Stomach (tissue), 9 donors: ENCODE measurements around the gene C1orf35. TPM values are rescaled to one million over a fixed set of nuclear protein-coding genes. Genes with fewer than 3 reads are reported as not detected.
A peak's percentile ranks its signal among the peaks of the same experiment; 100 is the strongest.

Experiments
- DNase-seq, 2 donors: peaks; one replicate each; pipeline versions ENCODE4 v3.0.0 to v3.0.0-alpha.2; 2013 to 2019
- H3K27ac ChIP-seq, 5 donors: fragments of 200-600 bp in 4 of 5; sonication (generic) in 4 of 5; one replicate each; pipeline ENCODE4 v1.5.1; 2013 to 2019; ENCODE audit warnings: mild to moderate bottlenecking in 1 of 5, moderate library complexity in 1 of 5
- H3K27me3 ChIP-seq, 3 donors: fragments of 200-600 bp; sonication (generic); one replicate each; pipeline ENCODE4 v1.5.1; 2017 to 2019; ENCODE audit warnings: mixed run types in 1 of 3
- H3K36me3 ChIP-seq, 4 donors: fragments of 200-600 bp; sonication (generic); 1 replicate in 3 of 4; 2 replicates in 1 of 4; pipeline ENCODE4 v1.5.1; 2016 to 2019
- H3K4me1 ChIP-seq, 4 donors: fragments of 200-600 bp; sonication (generic); one replicate each; pipeline ENCODE4 v1.5.1; 2016 to 2019
- H3K4me3 ChIP-seq, 4 donors: fragments of 200-600 bp; sonication (generic) in 3 of 4; one replicate each; pipeline ENCODE4 v1.5.1; 2016 to 2019; ENCODE audit warnings: mild to moderate bottlenecking in 1 of 4
- H3K9me3 ChIP-seq, 4 donors: fragments of 200-600 bp; sonication (generic); one replicate each; pipeline ENCODE4 v1.5.1; 2016 to 2019
- POLR2A ChIP-seq, 4 donors: fragments of 450-650 bp; IDR thresholded peaks; one replicate each; pipeline ENCODE4 v1.6.1; 2016; ENCODE audit warnings: antibody characterized with exemption in 4 of 4, control low read depth in 2 of 4, mild to moderate bottlenecking in 1 of 4, moderate library complexity in 1 of 4
- POLR2AphosphoS5 ChIP-seq, 3 donors: sonication (generic); formaldehyde crosslinking; IDR thresholded peaks; one replicate each; pipeline ENCODE4 v1.6.1; 2016; ENCODE audit warnings: antibody characterized with exemption in 3 of 3
- WGBS, 5 donors: extraction: QIAGEN DNeasy Blood & Tissue Kit in 3 of 5; methylation state at CpG; one replicate each; pipeline versions ENCODE4 v1.1.5 to v1.1.7; 2013 to 2018; 5-methylcytosine and 5-hydroxymethylcytosine counted together
- intact Hi-C: fragments of 100-400 bp; cut with DNase I; formaldehyde crosslinking; loops from one replicate; pipeline ENCODE4 v1.15.1; 2023; ENCODE audit warnings: low total_unique reads
- polyA plus RNA-seq, 3 donors: library from polyadenylated mRNA; stranded (reverse); fragments of 200-250 nt; gene quantifications; one replicate each; pipeline ENCODE4 v1.2.3, GENCODE V29; 2013
- small RNA-seq, 4 donors: library from RNA; depleted of rRNA; stranded (forward); fragments of <200 nt; gene quantifications; one replicate each; pipeline ENCODE3, GENCODE V24; 2016
- total RNA-seq, 5 donors: library from RNA; depleted of rRNA; stranded (reverse); fragments of >200 nt; gene quantifications; one replicate each; pipeline versions ENCODE4 v1.1.0 to v1.2.3, GENCODE V29; 2014 to 2016
- TF ChIP-seq, protein P1 (sequence below), 7 experiments: fragments of 450-650 bp in 4 of 7; fragments of 200-600 bp in 3 of 7; sonication (generic) in 3 of 7; IDR thresholded peaks; one replicate each; pipeline ENCODE4 v1.5.1; 2016 to 2019; ENCODE audit warnings: antibody characterized with exemption in 7 of 7, control low read depth in 2 of 7, mild to moderate bottlenecking in 1 of 7
- donor health status: healthy with polysubstance abuse.
- donor health status: Bipolar disorder and iron deficiency.
- donor health status: healthy.

C1orf35 gene
- total and polyA plus RNA-seq, 8 donors: 0.58 to 94.7 (median 11.8) TPM

DNA sequence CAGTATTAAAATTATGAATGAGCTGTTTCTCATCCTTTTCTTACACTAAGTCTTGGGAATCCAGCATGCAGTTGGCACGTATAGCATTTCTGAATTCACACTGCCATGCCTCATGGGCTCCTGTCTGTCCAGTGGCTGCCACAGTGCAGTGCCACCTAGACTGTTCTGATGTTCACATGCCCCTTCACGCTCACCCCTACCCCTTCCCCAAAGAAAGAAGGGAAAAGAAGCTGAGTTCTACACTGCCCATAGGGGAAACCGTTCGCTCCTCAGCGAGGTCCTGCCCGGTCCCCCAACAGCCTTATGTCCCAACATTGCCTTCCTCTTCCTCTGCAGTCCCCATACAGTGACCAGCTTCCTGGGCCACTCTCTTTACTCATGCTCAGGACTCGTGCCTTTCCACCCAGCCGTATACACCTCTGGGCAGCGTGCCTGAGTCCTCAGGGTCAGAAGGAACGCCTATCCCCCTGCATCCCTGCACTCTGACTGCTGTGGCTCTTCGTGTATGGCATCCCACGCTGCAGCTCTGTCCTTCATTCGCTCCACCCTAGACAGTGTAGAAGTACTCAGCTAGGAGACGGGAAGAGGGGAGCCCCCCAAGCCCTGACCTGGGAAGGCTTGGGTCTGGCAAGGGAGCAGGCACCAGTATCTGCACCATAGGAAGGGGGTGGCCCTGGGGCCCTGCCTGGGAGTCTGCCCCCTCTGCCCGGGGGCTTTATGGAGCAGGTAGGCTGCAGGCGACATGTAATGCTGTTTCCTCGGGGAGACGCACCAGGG is 44.8 kb downstream of the C1orf35 start:
- Histone ChIP-seq H3K27me3 (peaks cover 11 to 75% (median 48%) of the 10 kb centered on the region in 3 donors), H3K4me3 (peak overlapping the region in 2 of 4 donors; percentile 36 to 59), H3K27ac (no peak overlapping the region), H3K9me3 (peaks cover 0 to 6% (median 2%) of the 10 kb centered on the region in 4 donors), H3K36me3 (no peaks in the 10 kb centered on the region), H3K4me1 (peaks cover 20 to 27% (median 25%) of the 10 kb centered on the region in 4 donors)
- intact Hi-C loops: no loop called here
- DNase-seq: peak in 1 of 2 donors; percentile 22
- TF ChIP-seq POLR2A (IDR thresholded peaks at IDR 0.05): no peak
- TF ChIP-seq POLR2AphosphoS5 (IDR thresholded peaks at IDR 0.05): no peak
- TF ChIP-seq, protein P1, sequence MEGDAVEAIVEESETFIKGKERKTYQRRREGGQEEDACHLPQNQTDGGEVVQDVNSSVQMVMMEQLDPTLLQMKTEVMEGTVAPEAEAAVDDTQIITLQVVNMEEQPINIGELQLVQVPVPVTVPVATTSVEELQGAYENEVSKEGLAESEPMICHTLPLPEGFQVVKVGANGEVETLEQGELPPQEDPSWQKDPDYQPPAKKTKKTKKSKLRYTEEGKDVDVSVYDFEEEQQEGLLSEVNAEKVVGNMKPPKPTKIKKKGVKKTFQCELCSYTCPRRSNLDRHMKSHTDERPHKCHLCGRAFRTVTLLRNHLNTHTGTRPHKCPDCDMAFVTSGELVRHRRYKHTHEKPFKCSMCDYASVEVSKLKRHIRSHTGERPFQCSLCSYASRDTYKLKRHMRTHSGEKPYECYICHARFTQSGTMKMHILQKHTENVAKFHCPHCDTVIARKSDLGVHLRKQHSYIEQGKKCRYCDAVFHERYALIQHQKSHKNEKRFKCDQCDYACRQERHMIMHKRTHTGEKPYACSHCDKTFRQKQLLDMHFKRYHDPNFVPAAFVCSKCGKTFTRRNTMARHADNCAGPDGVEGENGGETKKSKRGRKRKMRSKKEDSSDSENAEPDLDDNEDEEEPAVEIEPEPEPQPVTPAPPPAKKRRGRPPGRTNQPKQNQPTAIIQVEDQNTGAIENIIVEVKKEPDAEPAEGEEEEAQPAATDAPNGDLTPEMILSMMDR (IDR thresholded peaks at IDR 0.05): no peak
- WGBS, 5 donors: 46 to 62% (median 54%) methylated on average over 15 to 18 of the region's 18 CpGs

Small RNA genes within 50 kb of the gene (small RNA-seq; reads per million reads assigned to genes)
- gene AL359510.1: 0 reads per million in 4 donors

Other genes with a start within 250 kb of the C1orf35 start
- 10 to 100 TPM in 1 of 5 donors, 1 to 10 TPM in 4; 1.7 to 22.2 (median 4.3) TPM for gene WNT9A, start 155.4 kb downstream of the C1orf35 start, total RNA-seq
- gene WNT9A, start 155.4 kb downstream of the C1orf35 start, polyA plus RNA-seq: 1 to 10 TPM; 1.1 to 2.0 (median 1.1) TPM
- gene WNT3A, start 96.3 kb downstream of the C1orf35 start, total RNA-seq: not detected
- gene WNT3A, start 96.3 kb downstream of the C1orf35 start, polyA plus RNA-seq: under 1 TPM in 2 of 3 donors, not detected in 1; 0.31 to 0.90 TPM
- gene ARF1, start 20.6 kb downstream of the C1orf35 start, total RNA-seq: 100 to 1,000 TPM; 111 to 289 (median 131) TPM
- 100 to 1,000 TPM; 230 to 310 (median 271) TPM for gene ARF1, start 20.6 kb downstream of the C1orf35 start, polyA plus RNA-seq
- 100 to 1,000 TPM in 1 of 5 donors, 10 to 100 TPM in 4; 18.7 to 101 (median 77.4) TPM for gene MRPL55, start 6.0 kb upstream of the C1orf35 start, total RNA-seq
- gene MRPL55, start 6.0 kb upstream of the C1orf35 start, polyA plus RNA-seq: 100 to 1,000 TPM; 136 to 158 (median 156) TPM
- 100 to 1,000 TPM; 179 to 326 (median 230) TPM for gene GUK1, start 37.0 kb upstream of the C1orf35 start, total RNA-seq
- 100 to 1,000 TPM; 457 to 613 (median 592) TPM for gene GUK1, start 37.0 kb upstream of the C1orf35 start, polyA plus RNA-seq
- gene GJC2, start 46.6 kb upstream of the C1orf35 start, total RNA-seq: 10 to 100 TPM in 1 of 5 donors, 1 to 10 TPM in 2, not detected in 2; 1.3 to 26.6 (median 1.7) TPM
- 1 to 10 TPM in 1 of 3 donors, under 1 TPM in 2; 0.46 to 1.8 (median 0.87) TPM for gene GJC2, start 46.6 kb upstream of the C1orf35 start, polyA plus RNA-seq
- gene IBA57, start 62.5 kb upstream of the C1orf35 start, total RNA-seq: 1 to 10 TPM; 1.2 to 6.1 (median 5.0) TPM
- 1 to 10 TPM; 1.4 to 5.3 (median 3.7) TPM for gene IBA57, start 62.5 kb upstream of the C1orf35 start, polyA plus RNA-seq
- 100 to 1,000 TPM in 1 of 5 donors, 10 to 100 TPM in 4; 24.6 to 111 (median 39.1) TPM for gene OBSCN, start 104.7 kb upstream of the C1orf35 start, total RNA-seq
- gene OBSCN, start 104.7 kb upstream of the C1orf35 start, polyA plus RNA-seq: 10 to 100 TPM in 1 of 3 donors, 1 to 10 TPM in 2; 7.2 to 19.7 (median 7.7) TPM